SK-N-SH treated with all-trans-retinoic acid at 6 μM for 48 hours (cell line): ENCODE results near the gene SOX5.

Experiments used
- ATAC-seq: fragments of 200-7000 bp; cut with Tn5 transposase; 3 replicates; pipeline ENCODE4 v1.9.1; 2020; ENCODE audit warnings: mild to moderate bottlenecking, moderate library complexity
- ARNTL ChIP-seq: fragments of 450-650 bp; formaldehyde crosslinking; IDR thresholded peaks from 2 replicates; pipeline ENCODE4 v1.5.0; 2020; ENCODE audit warnings: low read depth, mild to moderate bottlenecking, moderate library complexity, borderline replicate concordance
- BACH2 ChIP-seq: fragments of 250-450 bp; sonication (Bioruptor Pico); IDR thresholded peaks from 2 replicates; pipeline ENCODE4 v1.9.0; 2021; ENCODE audit warnings: mild to moderate bottlenecking, borderline replicate concordance
- CREB5 ChIP-seq: fragments of 250-450 bp; sonication (Bioruptor Pico); IDR thresholded peaks from 2 replicates; pipeline ENCODE4 v1.5.1; 2020; ENCODE audit warnings: low read depth, mild to moderate bottlenecking, moderate library complexity
- CSDC2 ChIP-seq: fragments of 250-450 bp; sonication (Bioruptor Pico); IDR thresholded peaks from 2 replicates; pipeline ENCODE4 v1.5.0; 2020; ENCODE audit warnings: mild to moderate bottlenecking, moderate library complexity
- ISL1 ChIP-seq: fragments of 250-450 bp; sonication (Bioruptor Pico); IDR thresholded peaks from 2 replicates; pipeline ENCODE4 v2.1.2; 2022; ENCODE audit warnings: mild to moderate bottlenecking, moderate library complexity
- PATZ1 ChIP-seq: fragments of 250-450 bp; sonication (Bioruptor Pico); IDR thresholded peaks from 2 replicates; pipeline ENCODE4 v1.8.0; 2020; ENCODE audit warnings: mild to moderate bottlenecking, moderate library complexity, borderline replicate concordance
- POU6F1 ChIP-seq: fragments of 250-450 bp; sonication (Bioruptor Pico); IDR thresholded peaks from 2 replicates; pipeline ENCODE4 v1.8.0; 2021; ENCODE audit warnings: low read depth, mild to moderate bottlenecking, moderate library complexity, borderline replicate concordance
- PPARA ChIP-seq: fragments of 250-450 bp; sonication (Bioruptor Pico); IDR thresholded peaks from 2 replicates; pipeline ENCODE4 v1.5.0; 2020; ENCODE audit warnings: mild to moderate bottlenecking, borderline replicate concordance
- RARB ChIP-seq: fragments of 250-450 bp; sonication (Bioruptor Pico); IDR thresholded peaks from 2 replicates; pipeline ENCODE4 v1.8.0; 2021; ENCODE audit warnings: mild to moderate bottlenecking, moderate library complexity
- SNAI2 ChIP-seq: fragments of 250-450 bp; sonication (Bioruptor Pico); IDR thresholded peaks from 2 replicates; pipeline ENCODE4 v1.5.0; 2020; ENCODE audit warnings: mild to moderate bottlenecking, moderate library complexity
- TOX ChIP-seq: fragments of 250-450 bp; sonication (Bioruptor Pico); IDR thresholded peaks from 2 replicates; pipeline ENCODE4 v1.8.0; 2021; ENCODE audit warnings: mild to moderate bottlenecking, moderate library complexity, borderline replicate concordance
- TSHZ2 ChIP-seq: fragments of 250-450 bp; sonication (Bioruptor Pico); IDR thresholded peaks from 2 replicates; pipeline ENCODE4 v1.5.0; 2020; ENCODE audit warnings: mild to moderate bottlenecking, moderate library complexity
- ZC3H10 ChIP-seq: fragments of 250-450 bp; sonication (Bioruptor Pico); IDR thresholded peaks from 2 replicates; pipeline ENCODE4 v1.5.1; 2021; ENCODE audit warnings: mild to moderate bottlenecking, moderate library complexity
- ZFP3 ChIP-seq: fragments of 250-450 bp; sonication (Bioruptor Pico); IDR thresholded peaks from 2 replicates; pipeline ENCODE4 v1.5.0; 2020; ENCODE audit warnings: mild to moderate bottlenecking, moderate library complexity
- ZFP30 ChIP-seq: fragments of 450-650 bp; formaldehyde crosslinking; IDR thresholded peaks from 2 replicates; pipeline ENCODE4 v1.5.0; 2022; ENCODE audit warnings: mild to moderate bottlenecking, moderate library complexity
- ZNF565 ChIP-seq: fragments of 450-650 bp; formaldehyde crosslinking; conservative IDR thresholded peaks from 2 replicates; pipeline ENCODE4 v1.5.0; 2020; ENCODE audit warnings: low read depth, mild to moderate bottlenecking, moderate library complexity
- ZNF70 ChIP-seq: fragments of 450-650 bp; formaldehyde crosslinking; IDR thresholded peaks from 2 replicates; pipeline ENCODE4 v1.5.0; 2020; ENCODE audit warnings: mild to moderate bottlenecking, moderate library complexity
- ZNF8 ChIP-seq: fragments of 450-650 bp; formaldehyde crosslinking; IDR thresholded peaks from 2 replicates; pipeline ENCODE4 v1.5.0; 2020; ENCODE audit warnings: mild to moderate bottlenecking, moderate library complexity

SOX5 gene

GRCh38 chr12:23898121-23898520, 51.3 kb downstream of the SOX5 start:
- TF ChIP-seq RARB (CRISPR knock-in tag) (no peak), TSHZ2 (CRISPR knock-in tag) (no peak), POU6F1 (CRISPR knock-in tag) (no peak), ZFP3 (CRISPR knock-in tag) (no peak), ZC3H10 (CRISPR knock-in tag) (no peak), BACH2 (CRISPR knock-in tag) (no peak), SNAI2 (CRISPR knock-in tag) (no peak), PPARA (no peak), PATZ1 (no peak)
- no peak for ATAC-seq

- no peak for ATAC-seq
- TF ChIP-seq RARB (CRISPR knock-in tag) = no peak
- no peak for TF ChIP-seq ISL1 (CRISPR knock-in tag)
- TF ChIP-seq POU6F1 (CRISPR knock-in tag) = no peak
Observed at GRCh38 chr12:23895792-23896218, 53.7 kb downstream of the SOX5 start.

GRCh38 chr12:23893611-23894010, 55.9 kb downstream of the SOX5 start:
- TF ChIP-seq TOX (CRISPR knock-in tag) (no peak), BACH2 (CRISPR knock-in tag) (no peak), CSDC2 (CRISPR knock-in tag) (no peak), ZFP30 (no peak), ZFP3 (CRISPR knock-in tag) (no peak), CREB5 (no peak), PPARA (no peak), ZNF70 (CRISPR knock-in tag) (no peak)
- no peak for ATAC-seq

GRCh38 chr12:23891115-23891514, 58.4 kb downstream of the SOX5 start:
- no peak for ATAC-seq
- no peak for TF ChIP-seq ZNF70 (CRISPR knock-in tag)
- no peak for TF ChIP-seq TOX (CRISPR knock-in tag)
- no peak for TF ChIP-seq PATZ1
- TF ChIP-seq ZNF8 (CRISPR knock-in tag) = no peak
- no peak for TF ChIP-seq ZNF565 (CRISPR knock-in tag)
- TF ChIP-seq ARNTL (CRISPR knock-in tag) = no peak
- TF ChIP-seq POU6F1 (CRISPR knock-in tag) = no peak
- TF ChIP-seq PPARA = no peak
- TF ChIP-seq RARB (CRISPR knock-in tag) = no peak
- TF ChIP-seq TSHZ2 (CRISPR knock-in tag) = no peak
